GM12878 (cell line): ENCODE results near the gene SERPINA9. TPM values are rescaled to one million over a fixed set of nuclear protein-coding genes. Genes with fewer than 3 reads are reported as not detected.

ENCODE experiments used
- ATAC-seq: fragments of 200-7000 bp; cut with Tn5 transposase; 3 replicates; pipeline ENCODE4 v1.9.1; 2020; ENCODE audit warnings: mild to moderate bottlenecking, moderate library complexity
- BruUV-seq: library from RNA; stranded (reverse); fragments of 400-500 nt; replicated peaks from 2 replicates; lab custom pipeline; 2021; lab: Mats Ljungman, UMichigan
- CTCF ChIA-PET: fragments of 300-600 bp; sonication (Branson Sonifier 250); formaldehyde crosslinking; extraction: SDS; loops from one replicate; lab custom pipeline; 2021; ENCODE audit warnings: inconsistent platforms; lab: Yijun Ruan, JAX
- POLR2A ChIA-PET: fragments of 350-600 bp; formaldehyde crosslinking; extraction: SDS; loops from one replicate; lab custom pipeline; 2021; ENCODE audit warnings: inconsistent platforms; lab: Charles Lee
- RAD21 ChIA-PET: fragments of 300-600 bp; sonication (Branson Sonifier 250); formaldehyde crosslinking; loops from one replicate; lab custom pipeline; 2023; ENCODE audit warnings: antibody characterized with exemption; ENCODE audit not compliant: unreplicated experiment; lab: Charles Lee
- SMC1A ChIA-PET: fragments of 300-600 bp; sonication (Branson Sonifier 250); formaldehyde crosslinking; loops from one replicate; lab custom pipeline; 2023; ENCODE audit not compliant: unreplicated experiment, uncharacterized antibody; lab: Charles Lee
- DNase-seq: peaks from one replicate; pipeline ENCODE4 v3.0.0-alpha.2; 2011; ENCODE audit warnings: low read depth, low spot score
- FAIRE-seq: peaks from 3 replicates; lab custom pipeline; 2011; peaks lifted over from hg19 to GRCh38; lab: Jason Lieb, UNC
- H2AFZ ChIP-seq: 2 replicates; pipeline ENCODE4 v1.6.0; 2011; ENCODE audit warnings: low read depth, low read length, control low read depth; ENCODE audit not compliant: control insufficient read depth
- H3K27ac ChIP-seq: 2 replicates; pipeline ENCODE4 v1.5.1; 2011; ENCODE audit warnings: control low read depth; ENCODE audit not compliant: control insufficient read depth, insufficient read depth
- H3K27me3 ChIP-seq, 2 experiments: replicated peaks in 1 of 2; 2 replicates each; pipeline versions ENCODE4 v1.6.0 to v1.6.1; 2011; ENCODE audit warnings: low read length in 1 of 2; ENCODE audit not compliant: control insufficient read depth in 2 of 2, insufficient read depth in 2 of 2
- H3K36me3 ChIP-seq, 2 experiments: 2 replicates each; pipeline ENCODE4 v1.5.1; 2011; ENCODE audit warnings: low read length in 1 of 2; ENCODE audit not compliant: control insufficient read depth in 2 of 2, insufficient read depth in 2 of 2
- H3K4me1 ChIP-seq: 2 replicates; pipeline ENCODE4 v1.6.1; 2011; ENCODE audit warnings: mild to moderate bottlenecking, low read length, moderate library complexity, mixed read lengths; ENCODE audit not compliant: control insufficient read depth, insufficient read depth
- H3K4me2 ChIP-seq: 2 replicates; pipeline ENCODE4 v1.6.0; 2011; ENCODE audit warnings: control low read depth; ENCODE audit not compliant: control insufficient read depth, insufficient read depth
- H3K4me3 ChIP-seq: fragments of 200-600 bp; sonication (generic); 2 replicates; pipeline ENCODE4 v1.5.1; 2016
- H3K79me2 ChIP-seq: 2 replicates; pipeline ENCODE4 v1.6.0; 2011; ENCODE audit warnings: low read length; ENCODE audit not compliant: control insufficient read depth, insufficient read depth
- H3K9ac ChIP-seq: 2 replicates; pipeline ENCODE4 v1.8.0; 2011; ENCODE audit warnings: low read length, control low read depth, mixed read lengths; ENCODE audit not compliant: control insufficient read depth, insufficient read depth
- H3K9me3 ChIP-seq: replicated peaks from 3 replicates; pipeline ENCODE4 v1.5.1; 2011; ENCODE audit warnings: mild to moderate bottlenecking, low read length; ENCODE audit not compliant: control insufficient read depth, insufficient read depth
- H4K20me1 ChIP-seq: 2 replicates; pipeline ENCODE4 v1.6.0; 2011; ENCODE audit not compliant: control insufficient read depth, insufficient read depth
- ASH2L ChIP-seq: fragments of 300-600, 200-600 bp; sonication (generic); IDR thresholded peaks from 2 replicates; pipeline ENCODE4 v1.6.1; 2017; ENCODE audit warnings: low read depth, mild to moderate bottlenecking, borderline replicate concordance
- BCL11A ChIP-seq: IDR thresholded peaks from 2 replicates; pipeline ENCODE4 v1.6.1; 2011; ENCODE audit warnings: low read depth, low read length
- CHD1 ChIP-seq: IDR thresholded peaks from 2 replicates; pipeline ENCODE4 v1.6.1; 2012; ENCODE audit warnings: low read depth, low read length, improper control_type of control experiment
- GATAD2B ChIP-seq: fragments of 450-650 bp; conservative IDR thresholded peaks from 2 replicates; pipeline ENCODE4 v1.6.1; 2017; ENCODE audit warnings: low read depth, mild to moderate bottlenecking, moderate library complexity
- JUNB ChIP-seq: IDR thresholded peaks from 2 replicates; pipeline ENCODE4 v1.6.1; 2016; ENCODE audit warnings: antibody characterized with exemption, mild to moderate bottlenecking
- MAX ChIP-seq: IDR thresholded peaks from 2 replicates; pipeline ENCODE4 v1.6.1; 2012; ENCODE audit warnings: low read depth, low read length, improper control_type of control experiment
- MXI1 ChIP-seq: fragments of 150-350 bp; IDR thresholded peaks from 2 replicates; pipeline ENCODE4 v1.6.1; 2011; ENCODE audit warnings: low read depth, mild to moderate bottlenecking, inconsistent platforms, low read length, improper control_type of control experiment
- PML ChIP-seq: IDR thresholded peaks from 2 replicates; pipeline ENCODE4 v1.6.1; 2012; ENCODE audit warnings: low read length, inconsistent platforms
- RFX5 ChIP-seq: IDR thresholded peaks from 2 replicates; pipeline ENCODE4 v1.6.1; 2011; ENCODE audit warnings: low read depth, low read length, improper control_type of control experiment
- RUNX3 ChIP-seq: IDR thresholded peaks from 2 replicates; pipeline ENCODE4 v1.6.1; 2012; ENCODE audit warnings: low read length, inconsistent platforms
- SKIL ChIP-seq: fragments of 450-650 bp; IDR thresholded peaks from 2 replicates; pipeline ENCODE4 v1.6.1; 2017; ENCODE audit warnings: mild to moderate bottlenecking, low read depth, inconsistent platforms; ENCODE audit not compliant: poor library complexity, severe bottlenecking
- YY1 ChIP-seq: IDR thresholded peaks from 2 replicates; pipeline ENCODE4 v1.6.1; 2011; ENCODE audit warnings: low read depth, mild to moderate bottlenecking, low read length
- ZNF207 ChIP-seq: fragments of 450-650 bp; IDR thresholded peaks from 2 replicates; pipeline ENCODE4 v1.6.1; 2014; ENCODE audit warnings: antibody characterized with exemption, mild to moderate bottlenecking, borderline replicate concordance
- ZNF274 ChIP-seq: IDR thresholded peaks from one replicate; pipeline ENCODE4 v1.8.0; 2011; ENCODE audit not compliant: insufficient read length, insufficient read depth
- WGBS: methylation state at CpG from one replicate; pipeline ENCODE4 v1.1.6; 2016; ENCODE audit warnings: low lambda C conversion rate; ENCODE audit not compliant: insufficient replicate concordance, insufficient coverage; ENCODE audit errors: missing lambda C conversion rate; 5-methylcytosine and 5-hydroxymethylcytosine counted together
- in situ Hi-C: fragments of 300-500 bp; cut with MboI; formaldehyde crosslinking; loops from 9 replicates; pipeline ENCODE4 v1.14.3; 2018; ENCODE audit warnings: mixed read lengths
- intact Hi-C: fragments of 100-400 bp; cut with micrococcal nuclease; formaldehyde crosslinking; loops from one replicate; pipeline ENCODE4 v1.14.2; 2022; ENCODE audit not compliant: unreplicated experiment
- polyA plus RNA-seq, 11 experiments: library from polyadenylated mRNA; depleted of rRNA in 4 of 11; unstranded in 6 of 11; stranded (reverse) in 5 of 11; fragments of >200 nt; fragmentation: Nextera tagmentation in 4 of 11; fragmentation: Illumina TruSeq in 1 of 11; extraction: Ambion mirVana in 4 of 11; extraction: Trizol in 1 of 11; gene quantifications; 1 replicate in 1 of 11; 2 replicates in 10 of 11; pipeline versions ENCODE4 v1.2.1 to v1.2.3, GENCODE V29; 2011 to 2016; ENCODE audit warnings: inconsistent platforms in 2 of 11, missing spikeins in 2 of 11, low read depth in 1 of 11
- total RNA-seq, 4 experiments: library from RNA; depleted of rRNA in 3 of 4; stranded (reverse); fragments of >200 nt in 3 of 4; fragmentation: Illumina TruSeq in 1 of 4; extraction: Trizol in 1 of 4; gene quantifications; 2 replicates each; pipeline versions ENCODE4 v1.2.1 to v1.2.3, GENCODE V29; 2013 to 2021
- TF ChIP-seq, protein P1 (sequence below): fragments of 150-350 bp; IDR thresholded peaks from 2 replicates; pipeline ENCODE4 v1.6.1; 2016; ENCODE audit warnings: low read depth, low read length
- TF ChIP-seq, protein P2 (sequence below): IDR thresholded peaks from 2 replicates; pipeline ENCODE4 v1.6.1; 2011; ENCODE audit warnings: borderline replicate concordance, low read depth, mild to moderate bottlenecking, moderate library complexity, mixed read lengths, low read length; ENCODE audit not compliant: insufficient read depth; ENCODE audit errors: extremely low read length
- TF ChIP-seq, protein P3 (sequence below), 3 experiments: IDR thresholded peaks in 2 of 3; conservative IDR thresholded peaks in 1 of 3; 2 replicates each; pipeline ENCODE4 v1.5.1; 2011; ENCODE audit warnings: low read depth in 3 of 3, low read length in 3 of 3, mild to moderate bottlenecking in 3 of 3, control low read depth in 2 of 3, moderate library complexity in 2 of 3, inconsistent platforms in 1 of 3, mixed read lengths in 1 of 3; ENCODE audit not compliant: control insufficient read depth in 2 of 3, insufficient read depth in 1 of 3; ENCODE audit errors: extremely low read depth in 1 of 3

The SERPINA9 gene
- total and polyA plus RNA-seq, 10 of the 15 experiments (the other 5 are each of a cell fraction or from before 2014, with no cell fraction given): 0.05 TPM; not detected in 9

- RAD21 ChIA-PET: no interaction called here
- BruUV-seq: no TSS peak
- TF ChIP-seq MXI1 (no peak), SKIL (no peak), RFX5 (no peak), PML (no peak), YY1 (no peak), MAX (no peak), ZNF274 (no peak), BCL11A (no peak), CHD1 (no peak), JUNB (no peak), GATAD2B (no peak), RUNX3 (no peak), ZNF207 (no peak), ASH2L (no peak)
- TF ChIP-seq, protein P1, sequence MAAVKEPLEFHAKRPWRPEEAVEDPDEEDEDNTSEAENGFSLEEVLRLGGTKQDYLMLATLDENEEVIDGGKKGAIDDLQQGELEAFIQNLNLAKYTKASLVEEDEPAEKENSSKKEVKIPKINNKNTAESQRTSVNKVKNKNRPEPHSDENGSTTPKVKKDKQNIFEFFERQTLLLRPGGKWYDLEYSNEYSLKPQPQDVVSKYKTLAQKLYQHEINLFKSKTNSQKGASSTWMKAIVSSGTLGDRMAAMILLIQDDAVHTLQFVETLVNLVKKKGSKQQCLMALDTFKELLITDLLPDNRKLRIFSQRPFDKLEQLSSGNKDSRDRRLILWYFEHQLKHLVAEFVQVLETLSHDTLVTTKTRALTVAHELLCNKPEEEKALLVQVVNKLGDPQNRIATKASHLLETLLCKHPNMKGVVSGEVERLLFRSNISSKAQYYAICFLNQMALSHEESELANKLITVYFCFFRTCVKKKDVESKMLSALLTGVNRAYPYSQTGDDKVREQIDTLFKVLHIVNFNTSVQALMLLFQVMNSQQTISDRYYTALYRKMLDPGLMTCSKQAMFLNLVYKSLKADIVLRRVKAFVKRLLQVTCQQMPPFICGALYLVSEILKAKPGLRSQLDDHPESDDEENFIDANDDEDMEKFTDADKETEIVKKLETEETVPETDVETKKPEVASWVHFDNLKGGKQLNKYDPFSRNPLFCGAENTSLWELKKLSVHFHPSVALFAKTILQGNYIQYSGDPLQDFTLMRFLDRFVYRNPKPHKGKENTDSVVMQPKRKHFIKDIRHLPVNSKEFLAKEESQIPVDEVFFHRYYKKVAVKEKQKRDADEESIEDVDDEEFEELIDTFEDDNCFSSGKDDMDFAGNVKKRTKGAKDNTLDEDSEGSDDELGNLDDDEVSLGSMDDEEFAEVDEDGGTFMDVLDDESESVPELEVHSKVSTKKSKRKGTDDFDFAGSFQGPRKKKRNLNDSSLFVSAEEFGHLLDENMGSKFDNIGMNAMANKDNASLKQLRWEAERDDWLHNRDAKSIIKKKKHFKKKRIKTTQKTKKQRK: no peak
- TF ChIP-seq, protein P2, sequence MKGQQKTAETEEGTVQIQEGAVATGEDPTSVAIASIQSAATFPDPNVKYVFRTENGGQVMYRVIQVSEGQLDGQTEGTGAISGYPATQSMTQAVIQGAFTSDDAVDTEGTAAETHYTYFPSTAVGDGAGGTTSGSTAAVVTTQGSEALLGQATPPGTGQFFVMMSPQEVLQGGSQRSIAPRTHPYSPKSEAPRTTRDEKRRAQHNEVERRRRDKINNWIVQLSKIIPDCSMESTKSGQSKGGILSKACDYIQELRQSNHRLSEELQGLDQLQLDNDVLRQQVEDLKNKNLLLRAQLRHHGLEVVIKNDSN: no peak
- TF ChIP-seq, protein P3, sequence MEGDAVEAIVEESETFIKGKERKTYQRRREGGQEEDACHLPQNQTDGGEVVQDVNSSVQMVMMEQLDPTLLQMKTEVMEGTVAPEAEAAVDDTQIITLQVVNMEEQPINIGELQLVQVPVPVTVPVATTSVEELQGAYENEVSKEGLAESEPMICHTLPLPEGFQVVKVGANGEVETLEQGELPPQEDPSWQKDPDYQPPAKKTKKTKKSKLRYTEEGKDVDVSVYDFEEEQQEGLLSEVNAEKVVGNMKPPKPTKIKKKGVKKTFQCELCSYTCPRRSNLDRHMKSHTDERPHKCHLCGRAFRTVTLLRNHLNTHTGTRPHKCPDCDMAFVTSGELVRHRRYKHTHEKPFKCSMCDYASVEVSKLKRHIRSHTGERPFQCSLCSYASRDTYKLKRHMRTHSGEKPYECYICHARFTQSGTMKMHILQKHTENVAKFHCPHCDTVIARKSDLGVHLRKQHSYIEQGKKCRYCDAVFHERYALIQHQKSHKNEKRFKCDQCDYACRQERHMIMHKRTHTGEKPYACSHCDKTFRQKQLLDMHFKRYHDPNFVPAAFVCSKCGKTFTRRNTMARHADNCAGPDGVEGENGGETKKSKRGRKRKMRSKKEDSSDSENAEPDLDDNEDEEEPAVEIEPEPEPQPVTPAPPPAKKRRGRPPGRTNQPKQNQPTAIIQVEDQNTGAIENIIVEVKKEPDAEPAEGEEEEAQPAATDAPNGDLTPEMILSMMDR (IDR thresholded peaks at IDR 0.05 in 2 of 3, conservative IDR thresholded peaks at IDR 0.05 in 1 of 3; ENCODE audit: control insufficient read depth in 2 of 3, extremely low read depth in 1 of 3, insufficient read depth in 1 of 3, low read depth in 3 of 3, low read length in 3 of 3): no peak
Measured at GRCh38 chr14:94446126-94446525, 29.9 kb downstream of the SERPINA9 start.

More at GRCh38 chr14:94446126-94446525, 29.9 kb downstream of the SERPINA9 start:
- H2AFZ ChIP-seq: no peak overlapping the region
- no peak overlapping the region for H3K4me2 ChIP-seq
- in situ Hi-C loops: no loop called here
- H3K4me1 ChIP-seq: no peaks in the 10 kb centered on the region
- H3K9me3 ChIP-seq: no peaks in the 10 kb centered on the region; the same call in 2 of the 3 replicates
- ATAC-seq (no peak), DNase-seq (no peak), FAIRE-seq (no peak)
- H3K9ac ChIP-seq: no peak overlapping the region
- WGBS: 27% methylated on average over 4 of the region's 4 CpGs
- ChIA-PET SMC1A (no interaction called here), CTCF (interaction anchor here (1.0 kb wide), 1 partner anchor 12 kb away, joined by 4 read pairs; no protein-coding TSS in a partner anchor), POLR2A (no interaction called here)
- H3K79me2 ChIP-seq: no peaks in the 10 kb centered on the region
- no peaks in the 10 kb centered on the region for H3K36me3 ChIP-seq
- H3K4me3 ChIP-seq: no peak overlapping the region
- peaks cover 0 to under 1% of the 10 kb centered on the region in 2 experiments; a peak in 2 of 4 replicates for H3K27me3 ChIP-seq
- no peak overlapping the region for H3K27ac ChIP-seq
- intact Hi-C loops: no loop called here
- H4K20me1 ChIP-seq: no peaks in the 10 kb centered on the region
